Ascending aorta (tissue), 2 donors: ENCODE data around the gene TUBA4B. TPM values are rescaled to one million over a fixed set of nuclear protein-coding genes. Genes with fewer than 3 reads are reported as not detected.
A peak's percentile ranks its signal among the peaks of the same experiment; 100 is the strongest.

Experiments used
- DNase-seq, 2 donors: peaks; one replicate each; pipeline ENCODE4 v3.0.0-alpha.2; 2019; ENCODE audit warnings: low spot score in 2 of 2
- H3K27ac ChIP-seq, 2 donors: fragments of 200-600 bp; sonication (generic); one replicate each; pipeline ENCODE4 v1.5.1; 2016 to 2017; ENCODE audit warnings: mild to moderate bottlenecking in 1 of 2
- H3K27me3 ChIP-seq: fragments of 200-600 bp; sonication (generic); one replicate; pipeline ENCODE4 v1.5.1; 2017
- H3K36me3 ChIP-seq, 2 donors: fragments of 200-600 bp; sonication (generic); one replicate each; pipeline ENCODE4 v1.5.1; 2016
- H3K4me1 ChIP-seq, 2 donors: fragments of 200-600 bp; sonication (generic); one replicate each; pipeline ENCODE4 v1.5.1; 2016 to 2017; ENCODE audit warnings: mild to moderate bottlenecking in 1 of 2
- H3K4me3 ChIP-seq, 2 donors: fragments of 200-600 bp; sonication (generic); one replicate each; pipeline ENCODE4 v1.5.1; 2016 to 2017; ENCODE audit warnings: mild to moderate bottlenecking in 1 of 2
- H3K9me3 ChIP-seq, 2 donors: fragments of 200-600 bp; sonication (generic); one replicate each; pipeline ENCODE4 v1.5.1; 2016
- intact Hi-C: fragments of 100-400 bp; cut with DNase I; formaldehyde crosslinking; loops from one replicate; pipeline ENCODE4 v1.15.1; 2023
- total RNA-seq: library from RNA; depleted of rRNA; stranded (reverse); fragments of >200 nt; gene quantifications from one replicate; pipeline ENCODE4 v1.1.0, GENCODE V29; 2016
- TF ChIP-seq, protein P1 (sequence below), 3 experiments: fragments of 200-600 bp in 2 of 3; fragments of 450-650 bp in 1 of 3; sonication (generic) in 2 of 3; IDR thresholded peaks; one replicate each; pipeline ENCODE4 v1.5.1; 2016 to 2019; ENCODE audit warnings: antibody characterized with exemption in 3 of 3, mild to moderate bottlenecking in 1 of 3, moderate library complexity in 1 of 3

TUBA4B gene
- total RNA-seq, 1 donor from 2014 or later, result not detected

DNA sequence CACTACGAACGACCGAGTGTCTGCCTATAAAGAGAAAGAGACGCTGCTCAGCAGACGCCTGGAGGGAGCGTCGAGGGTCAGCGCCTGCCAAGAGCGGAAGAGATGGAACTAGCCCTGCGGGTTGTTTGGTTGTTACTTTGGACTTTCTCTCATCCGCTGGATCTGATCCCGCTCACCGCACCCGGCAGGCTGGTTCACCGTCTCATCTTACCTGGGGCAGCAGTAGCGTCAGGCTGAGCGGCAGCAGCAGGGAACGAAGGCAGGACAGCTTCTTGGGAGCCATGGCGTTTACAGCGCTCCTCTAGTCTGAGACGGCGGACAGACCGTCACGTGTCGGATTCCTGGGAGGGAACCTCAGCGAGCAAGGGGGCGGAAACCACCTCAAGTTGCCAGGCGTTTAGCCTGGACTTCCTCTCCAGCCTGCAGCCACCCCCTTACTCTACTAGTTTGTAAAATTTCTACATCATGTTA lies 9.7 kb upstream of the TUBA4B start:
- intact Hi-C loops, result no loop called here
- Histone ChIP-seq H3K9me3 (no peaks in the 10 kb centered on the region), H3K4me3 (no peak overlapping the region), H3K27me3 (no peaks in the 10 kb centered on the region), H3K4me1 (peaks cover 5 to 23% of the 10 kb centered on the region in 2 donors), H3K36me3 (peaks cover 7 to 12% of the 10 kb centered on the region in 2 donors), H3K27ac (no peak overlapping the region)
- TF ChIP-seq, protein P1, sequence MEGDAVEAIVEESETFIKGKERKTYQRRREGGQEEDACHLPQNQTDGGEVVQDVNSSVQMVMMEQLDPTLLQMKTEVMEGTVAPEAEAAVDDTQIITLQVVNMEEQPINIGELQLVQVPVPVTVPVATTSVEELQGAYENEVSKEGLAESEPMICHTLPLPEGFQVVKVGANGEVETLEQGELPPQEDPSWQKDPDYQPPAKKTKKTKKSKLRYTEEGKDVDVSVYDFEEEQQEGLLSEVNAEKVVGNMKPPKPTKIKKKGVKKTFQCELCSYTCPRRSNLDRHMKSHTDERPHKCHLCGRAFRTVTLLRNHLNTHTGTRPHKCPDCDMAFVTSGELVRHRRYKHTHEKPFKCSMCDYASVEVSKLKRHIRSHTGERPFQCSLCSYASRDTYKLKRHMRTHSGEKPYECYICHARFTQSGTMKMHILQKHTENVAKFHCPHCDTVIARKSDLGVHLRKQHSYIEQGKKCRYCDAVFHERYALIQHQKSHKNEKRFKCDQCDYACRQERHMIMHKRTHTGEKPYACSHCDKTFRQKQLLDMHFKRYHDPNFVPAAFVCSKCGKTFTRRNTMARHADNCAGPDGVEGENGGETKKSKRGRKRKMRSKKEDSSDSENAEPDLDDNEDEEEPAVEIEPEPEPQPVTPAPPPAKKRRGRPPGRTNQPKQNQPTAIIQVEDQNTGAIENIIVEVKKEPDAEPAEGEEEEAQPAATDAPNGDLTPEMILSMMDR (IDR thresholded peaks at IDR 0.05), result no peak
- DNase-seq, result no peak

DNA sequence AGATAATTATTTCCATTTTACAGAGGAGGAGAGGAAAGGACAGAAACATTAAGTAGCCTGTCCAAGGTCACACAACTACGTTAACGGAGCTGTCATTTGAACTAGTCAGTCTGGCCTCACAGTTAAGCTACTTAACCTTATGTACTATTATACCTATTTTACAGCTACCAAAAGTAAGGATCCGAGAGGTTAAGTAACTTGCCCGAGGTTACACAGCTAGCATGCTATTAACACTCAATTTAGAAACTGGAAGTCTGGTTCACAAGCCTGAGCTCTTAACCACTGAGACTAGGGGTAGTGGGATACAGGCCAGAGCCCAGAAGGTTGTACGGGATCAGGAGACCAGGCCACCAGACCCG lies 8.3 kb upstream of the TUBA4B start:
- intact Hi-C loops, result loop anchor here (1.0 kb wide), 3 partner anchors 15 to 51 kb away; partner anchors contain the start of genes ANKZF1, ATG9A and DNAJB2

DNA sequence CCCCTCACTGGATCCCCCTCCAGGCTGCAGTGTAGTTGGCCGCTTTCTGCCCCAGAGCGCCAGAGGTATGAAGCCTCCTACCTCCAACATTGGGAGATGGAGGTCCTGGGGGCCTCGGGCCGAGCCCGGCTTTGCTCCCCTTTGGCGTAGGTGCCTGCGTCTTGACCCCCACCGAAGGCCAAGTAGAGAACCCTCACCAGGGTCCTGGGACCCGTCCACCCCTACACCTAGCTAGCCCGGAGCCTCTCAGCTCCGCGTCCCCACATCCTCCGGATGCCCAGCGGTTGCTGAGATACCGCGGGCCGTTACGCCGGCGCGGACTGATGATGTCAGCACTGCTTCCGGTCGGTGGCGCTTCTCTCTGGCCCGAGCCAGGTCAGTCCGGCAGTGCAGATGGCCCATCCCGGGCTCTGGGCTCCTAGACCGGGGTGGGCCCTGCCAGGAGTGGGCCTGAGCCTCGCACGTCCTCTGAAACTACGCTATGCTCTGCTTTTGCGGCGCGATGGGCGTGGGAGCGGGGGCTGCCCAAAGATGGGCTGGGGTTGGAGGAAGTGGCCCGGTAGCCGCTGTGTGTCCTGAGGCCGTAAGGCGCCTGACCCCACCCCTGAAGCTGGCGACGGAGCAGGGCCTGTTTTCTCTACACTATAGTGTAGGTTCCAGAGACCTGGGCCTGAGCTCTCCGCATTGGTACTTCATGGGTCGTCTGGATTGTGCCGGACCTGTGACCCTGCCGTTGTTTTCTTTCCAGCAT lies 7.7 kb upstream of the TUBA4B start, which contains the start of the genes GLB1L and STK16:
GLB1L (minus strand) TSS at position 297 of the 751 bp plus-strand sequence. CDS start 1,871 bp downstream, outside the sequence.
STK16 (plus strand) TSS at position 332 of the 751 bp plus-strand sequence. CDS start 521 bp downstream, outside the sequence.
- TF ChIP-seq, protein P1 (IDR thresholded peaks at IDR 0.05), result no peak
- intact Hi-C loops, result loop anchor here (1.0 kb wide), 3 partner anchors 16 to 50 kb away; partner anchors contain the start of genes ANKZF1, ATG9A and DNAJB2
- peak; percentile 69 to 97 for DNase-seq
- H3K4me3 ChIP-seq, result peak within 1 kb of the TSS; percentile 82 to 96
- H3K9me3 ChIP-seq, result no peaks in the 10 kb centered on the region
- H3K4me1 ChIP-seq, result peaks cover 20 to 40% of the 10 kb centered on the region in 2 donors
- H3K36me3 ChIP-seq, result peaks cover 9 to 10% of the 10 kb centered on the region in 2 donors
- peak within 1 kb of the TSS; percentile 96 to 99 for H3K27ac ChIP-seq
- H3K27me3 ChIP-seq, result no peaks in the 10 kb centered on the region

More for the DNA sequence above, 8.3 kb upstream of the TUBA4B start:
- Histone ChIP-seq H3K27ac (peak overlapping the region; percentile 96 to 99), H3K4me1 (peaks cover 15 to 34% of the 10 kb centered on the region in 2 donors), H3K9me3 (no peaks in the 10 kb centered on the region), H3K36me3 (peaks cover 8 to 9% of the 10 kb centered on the region in 2 donors), H3K27me3 (no peaks in the 10 kb centered on the region), H3K4me3 (peak overlapping the region; percentile 82 to 96)
- DNase-seq, result no peak
- TF ChIP-seq, protein P1 (IDR thresholded peaks at IDR 0.05), result no peak

DNA sequence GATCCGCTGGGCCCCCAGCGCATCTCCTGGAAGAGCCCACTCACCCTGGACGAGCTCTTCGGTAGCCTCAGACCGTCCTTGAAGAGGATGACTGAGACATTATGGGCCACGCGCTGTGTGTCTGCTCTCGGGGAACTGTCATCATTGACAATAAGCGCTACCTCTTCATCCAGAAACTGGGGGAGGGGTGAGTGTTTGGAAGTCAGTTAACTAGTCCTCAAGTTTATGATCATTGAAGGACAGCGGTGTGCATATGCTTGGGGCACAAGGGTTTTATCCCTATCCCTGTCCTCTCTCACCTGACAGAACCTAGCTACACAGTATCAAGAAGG lies 7.2 kb upstream of the TUBA4B start:
- peak overlapping the region; percentile 96 to 99 for H3K27ac ChIP-seq
- DNase-seq, result no peak
- intact Hi-C loops, result loop anchor here (1.0 kb wide), 3 partner anchors 17 to 49 kb away; partner anchors contain the start of genes ANKZF1, ATG9A and DNAJB2
- H3K27me3 ChIP-seq, result no peaks in the 10 kb centered on the region
- H3K36me3 ChIP-seq, result peaks cover 9 to 16% of the 10 kb centered on the region in 2 donors
- no peaks in the 10 kb centered on the region for H3K9me3 ChIP-seq
- peaks cover 24 to 45% of the 10 kb centered on the region in 2 donors for H3K4me1 ChIP-seq
- TF ChIP-seq, protein P1 (IDR thresholded peaks at IDR 0.05), result no peak
- peak overlapping the region; percentile 82 to 96 for H3K4me3 ChIP-seq

DNA sequence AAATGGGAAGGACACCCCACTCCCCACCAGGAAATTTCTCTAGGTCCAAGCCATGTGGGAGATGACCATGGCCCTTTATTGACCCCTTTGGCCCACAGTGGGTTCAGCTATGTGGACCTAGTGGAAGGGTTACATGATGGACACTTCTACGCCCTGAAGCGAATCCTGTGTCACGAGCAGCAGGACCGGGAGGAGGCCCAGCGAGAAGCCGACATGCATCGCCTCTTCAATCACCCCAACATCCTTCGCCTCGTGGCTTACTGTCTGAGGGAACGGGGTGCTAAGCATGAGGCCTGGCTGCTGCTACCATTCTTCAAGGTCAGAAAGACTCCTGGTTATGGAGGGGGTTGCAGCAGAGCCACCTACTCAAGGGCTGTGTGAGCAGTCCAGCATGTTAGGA lies 6.5 kb upstream of the TUBA4B start:
- DNase-seq, result no peak
- intact Hi-C loops, result no loop called here

More for the DNA sequence above, 6.5 kb upstream of the TUBA4B start:
- Histone ChIP-seq H3K27me3 (no peaks in the 10 kb centered on the region), H3K9me3 (no peaks in the 10 kb centered on the region), H3K4me3 (peak overlapping the region in 1 of 2 donors; percentile 96), H3K4me1 (peaks cover 24 to 52% of the 10 kb centered on the region in 2 donors), H3K27ac (peak overlapping the region; percentile 96 to 99), H3K36me3 (peaks cover 9 to 23% of the 10 kb centered on the region in 2 donors)
- TF ChIP-seq, protein P1 (IDR thresholded peaks at IDR 0.05), result no peak
